ENCODE data around the gene CDKAL1. TPM values are rescaled to one million over a fixed set of nuclear protein-coding genes. Genes with fewer than 3 reads are reported as not detected.

The CDKAL1 gene
- total and polyA plus RNA-seq, 2 of the 8 experiments (the other 6 are each of a cell fraction or from before 2014, with no cell fraction given), result 8.4 to 24.6 TPM

GRCh38 chr6:20846602-20847028, 312.4 kb downstream of the CDKAL1 start:
- Histone ChIP-seq H3K4me1 (replicated peaks in 1 of 4; ENCODE audit: control insufficient read depth in 3 of 4, insufficient read depth in 4 of 4, low read length in 3 of 4) (peaks cover 0 to 3% (median 0%) of the 10 kb centered on the region in 4 experiments; a peak in 1 of 7 replicates), H2BK12ac (ENCODE audit: low read depth, low read length) (no peak overlapping the region), H4K5ac (ENCODE audit: insufficient read length, low read depth, low read length) (no peak overlapping the region), H3K36me3 (ENCODE audit: control insufficient read depth in 2 of 4, insufficient read depth in 4 of 4, low read length in 3 of 4) (no peaks in the 10 kb centered on the region), H2BK5ac (ENCODE audit: low read depth, low read length) (no peak overlapping the region), H3K14ac (ENCODE audit: insufficient read length) (no peak overlapping the region), H3K9me3 (ENCODE audit: insufficient read depth in 2 of 2, low read depth in 1 of 2, low read length in 1 of 2) (no peaks in the 10 kb centered on the region), H4K8ac (ENCODE audit: extremely low read depth, insufficient read depth, low read length) (no peak overlapping the region), H3K9ac (replicated peaks in 1 of 4; ENCODE audit: extremely low read depth in 1 of 4, low read depth in 3 of 4, low read length in 3 of 4) (no peak overlapping the region), H4K20me1 (replicated peaks in 1 of 2; ENCODE audit: control insufficient read depth in 1 of 2, insufficient read depth in 2 of 2, low read length in 2 of 2) (no peaks in the 10 kb centered on the region), H3K56ac (replicated peaks; ENCODE audit: insufficient read length, low read depth, low read length) (no peak overlapping the region), H3K4me2 (ENCODE audit: insufficient read depth in 1 of 2, low read depth in 2 of 2, low read length in 2 of 2) (no peak overlapping the region), H3K4me3 (ENCODE audit: extremely low read depth in 1 of 4, insufficient read depth in 2 of 4, low read depth in 3 of 4, low read length in 4 of 4) (no peak overlapping the region), H4K91ac (replicated peaks; ENCODE audit: insufficient read length, low read length) (no peak overlapping the region), H3K4ac (replicated peaks; ENCODE audit: insufficient read length, low read depth, low read length) (no peak overlapping the region), H2AFZ (ENCODE audit: low read length) (no peak overlapping the region), H3K79me1 (ENCODE audit: low read depth, low read length) (no peaks in the 10 kb centered on the region), H2BK20ac (ENCODE audit: low read length) (no peak overlapping the region), H2BK15ac (ENCODE audit: low read length) (no peak overlapping the region), H3K23ac (ENCODE audit: insufficient read length) (no peak overlapping the region), H3K27ac (ENCODE audit: low read depth, low read length) (no peak overlapping the region), H2BK120ac (replicated peaks; ENCODE audit: low read depth, low read length) (no peak overlapping the region), H3K23me2 (ENCODE audit: low read depth, low read length) (no peaks in the 10 kb centered on the region), H2AK5ac (ENCODE audit: low read depth, low read length) (no peak overlapping the region), H3K79me2 (ENCODE audit: control insufficient read depth in 1 of 2, insufficient read depth in 2 of 2, low read length in 2 of 2) (no peaks in the 10 kb centered on the region), H3K18ac (ENCODE audit: extremely low read depth, low read length) (no peak overlapping the region), H3K27me3 (replicated peaks in 1 of 4; ENCODE audit: control insufficient read depth in 3 of 4, extremely low read depth in 1 of 4, insufficient read depth in 3 of 4, low read length in 3 of 4) (no peaks in the 10 kb centered on the region)
- FAIRE-seq (no peak), DNase-seq (ENCODE audit: low read depth in 1 of 2, low spot score in 2 of 2) (no peak)
- TF ChIP-seq CREB1 (IDR thresholded peaks at IDR 0.05), result no peak
- no peak for TF ChIP-seq CTCF (IDR thresholded peaks at IDR 0.05; ENCODE audit: control extremely low read depth in 1 of 3, insufficient read depth in 1 of 3, low read depth in 1 of 3, low read length in 3 of 3)
- no peak for TF ChIP-seq JUND (IDR thresholded peaks at IDR 0.05; ENCODE audit: low read length)
- ChIA-PET POLR2A (ENCODE audit: partially characterized antibody) (no interaction called here), CTCF (ENCODE audit: partially characterized antibody) (no interaction called here)
- WGBS, 2 experiments (ENCODE audit: extremely low coverage in 1 of 2, insufficient coverage in 1 of 2, insufficient read length in 1 of 2, insufficient replicate concordance in 2 of 2, low coverage in 1 of 2, low lambda C conversion rate in 2 of 2, missing lambda C conversion rate in 1 of 2), result 95% methylated on average over 1 of the region's 1 CpG; no CpG with 5 or more reads in 1 of the 2 experiments

Data from H1 (cell line).